Upper lobe of right lung (tissue), 1 donor: ENCODE results near the gene AMIGO1. TPM values are rescaled to one million over a fixed set of nuclear protein-coding genes. Genes with fewer than 3 reads are reported as not detected.
"Not testable (repeated sequence)": the region's sequence is repeated elsewhere in the genome, so short reads cannot be mapped to it uniquely, and the experiment has no call there.

Experiments
- ATAC-seq: fragments of 200-7000 bp; cut with Tn5 transposase; one replicate; pipeline ENCODE4 v1.9.1; 2020; ENCODE audit warnings: mild to moderate bottlenecking, moderate library complexity
- DNase-seq: peaks from one replicate; pipeline ENCODE4 v3.0.0-alpha.2; 2020
- H3K27ac ChIP-seq: fragments of 200-600 bp; one replicate; pipeline ENCODE4 v1.8.0; 2022
- H3K27me3 ChIP-seq: fragments of 200-600 bp; one replicate; pipeline ENCODE4 v1.8.0; 2022; ENCODE audit warnings: mild to moderate bottlenecking
- H3K36me3 ChIP-seq: fragments of 200-600 bp; one replicate; pipeline ENCODE4 v1.8.0; 2022
- H3K4me1 ChIP-seq: fragments of 200-600 bp; one replicate; pipeline ENCODE4 v1.8.0; 2022
- H3K4me3 ChIP-seq: fragments of 200-600 bp; one replicate; pipeline ENCODE4 v1.8.0; 2022; ENCODE audit warnings: mild to moderate bottlenecking
- H3K9me3 ChIP-seq: fragments of 200-600 bp; one replicate; pipeline ENCODE4 v1.8.0; 2022
- CTCF ChIP-seq: fragments of 200-600 bp; IDR thresholded peaks from one replicate; pipeline ENCODE4 v1.8.0; 2022; ENCODE audit warnings: antibody characterized with exemption
- intact Hi-C: fragments of 100-400 bp; cut with DNase I; formaldehyde crosslinking; loops from one replicate; pipeline ENCODE4 v1.11.0; 2022
- total RNA-seq: library from RNA; stranded (reverse); fragmentation: NEBNext Ultra II Directional; extraction: Animal tissue kit (Norgen Biotek cat#: 25700); gene quantifications from one replicate; pipeline ENCODE4 v1.2.1, GENCODE V29; 2021
- donor health status: DM: no; HTN: yes; CAD: no; lungs with severe emphysema.

The AMIGO1 gene
- total RNA-seq, 1 donor from 2014 or later, result 13.3 TPM

GRCh38 chr1:109474697-109475096 lies 34.8 kb downstream of the AMIGO1 start:
- TF ChIP-seq CTCF, result no peak
- Histone ChIP-seq H3K9me3 (no peaks in the 10 kb centered on the region), H3K27me3 (peaks cover 14% of the 10 kb centered on the region)

GRCh38 chr1:109473284-109474057 lies 36.1 kb downstream of the AMIGO1 start:
- ATAC-seq, H3K4me3 ChIP-seq, H3K4me1 ChIP-seq, DNase-seq, H3K9me3 ChIP-seq, H3K36me3 ChIP-seq, intact Hi-C loops, H3K27ac ChIP-seq: not testable (repeated sequence)
- H3K27me3 ChIP-seq, result peaks cover 19% of the 10 kb centered on the region

More at GRCh38 chr1:109474697-109475096, 34.8 kb downstream of the AMIGO1 start:
- H3K36me3 ChIP-seq, result no peaks in the 10 kb centered on the region
- intact Hi-C loops, result no loop called here
- no peak overlapping the region for H3K4me3 ChIP-seq
- no peaks in the 10 kb centered on the region for H3K4me1 ChIP-seq
- ATAC-seq (no peak), DNase-seq (no peak)
- H3K27ac ChIP-seq, result no peak overlapping the region

- Histone ChIP-seq H3K4me3 (no peak overlapping the region), H3K9me3 (no peaks in the 10 kb centered on the region), H3K36me3 (no peaks in the 10 kb centered on the region), H3K4me1 (no peaks in the 10 kb centered on the region), H3K27ac (no peak overlapping the region), H3K27me3 (peaks cover 19% of the 10 kb centered on the region)
- ATAC-seq (no peak), DNase-seq (no peak)
- intact Hi-C loops, result no loop called here
- no peak for TF ChIP-seq CTCF
These were observed 36.7 kb downstream of the AMIGO1 start for GRCh38 chr1:109472779-109473178.

GRCh38 chr1:109470245-109470644 lies 39.3 kb downstream of the AMIGO1 start:
- peaks cover 43% of the 10 kb centered on the region for H3K27me3 ChIP-seq
- H3K36me3 ChIP-seq, result no peaks in the 10 kb centered on the region
- no peak overlapping the region for H3K27ac ChIP-seq
- ATAC-seq (no peak), DNase-seq (no peak)
- H3K4me3 ChIP-seq, result no peak overlapping the region
- no peaks in the 10 kb centered on the region for H3K9me3 ChIP-seq
- no peaks in the 10 kb centered on the region for H3K4me1 ChIP-seq
- TF ChIP-seq CTCF, result no peak
- intact Hi-C loops, result no loop called here

GRCh38 chr1:109468903-109469302 lies 40.6 kb downstream of the AMIGO1 start:
- H3K36me3 ChIP-seq, result no peaks in the 10 kb centered on the region
- no peak for TF ChIP-seq CTCF
- H3K4me1 ChIP-seq, result no peaks in the 10 kb centered on the region
- H3K9me3 ChIP-seq, result no peaks in the 10 kb centered on the region
- H3K27ac ChIP-seq, result no peak overlapping the region
- DNase-seq (no peak), ATAC-seq (no peak)
- intact Hi-C loops, result no loop called here
- peaks cover 54% of the 10 kb centered on the region for H3K27me3 ChIP-seq
- no peak overlapping the region for H3K4me3 ChIP-seq

GRCh38 chr1:109468061-109468460 lies 41.5 kb downstream of the AMIGO1 start:
- no peak overlapping the region for H3K4me3 ChIP-seq
- ATAC-seq, result no peak
- no peaks in the 10 kb centered on the region for H3K36me3 ChIP-seq
- H3K9me3 ChIP-seq, result no peaks in the 10 kb centered on the region
- intact Hi-C loops, result no loop called here
- no peak for TF ChIP-seq CTCF
- H3K27ac ChIP-seq, result no peak overlapping the region
- peaks cover 54% of the 10 kb centered on the region for H3K27me3 ChIP-seq
- no peaks in the 10 kb centered on the region for H3K4me1 ChIP-seq
- DNase-seq, result no peak
